CD4-positive, alpha-beta T cell treated with Interleukin-10 for 1 hour (primary cell): ENCODE measurements around the gene ATP5PB.

ENCODE experiments used
- DNase-seq: peaks from one replicate; pipeline ENCODE4 v3.0.0-alpha.2; 2020

ATP5PB gene

DNA sequence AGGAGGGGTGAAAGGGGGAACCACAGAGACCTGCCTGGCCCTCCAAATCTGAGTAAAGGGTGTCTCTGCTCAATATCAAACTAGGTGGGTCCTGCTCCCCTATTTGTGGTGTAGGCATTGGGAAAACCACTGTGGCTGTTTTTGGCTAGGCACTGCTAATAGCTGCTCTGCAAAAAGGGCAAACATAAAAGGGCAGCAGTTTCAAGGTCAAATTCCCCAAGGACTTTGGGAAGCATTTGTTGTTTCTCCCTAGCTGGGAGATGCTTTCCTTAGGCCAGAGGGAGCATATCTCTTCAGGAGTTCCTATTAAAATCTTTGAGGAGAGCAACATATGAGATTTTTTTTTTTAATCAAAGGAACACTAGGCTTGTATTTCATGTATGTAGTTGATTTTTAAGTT, 26.9 kb downstream of the ATP5PB start:
- no peak for DNase-seq

DNA sequence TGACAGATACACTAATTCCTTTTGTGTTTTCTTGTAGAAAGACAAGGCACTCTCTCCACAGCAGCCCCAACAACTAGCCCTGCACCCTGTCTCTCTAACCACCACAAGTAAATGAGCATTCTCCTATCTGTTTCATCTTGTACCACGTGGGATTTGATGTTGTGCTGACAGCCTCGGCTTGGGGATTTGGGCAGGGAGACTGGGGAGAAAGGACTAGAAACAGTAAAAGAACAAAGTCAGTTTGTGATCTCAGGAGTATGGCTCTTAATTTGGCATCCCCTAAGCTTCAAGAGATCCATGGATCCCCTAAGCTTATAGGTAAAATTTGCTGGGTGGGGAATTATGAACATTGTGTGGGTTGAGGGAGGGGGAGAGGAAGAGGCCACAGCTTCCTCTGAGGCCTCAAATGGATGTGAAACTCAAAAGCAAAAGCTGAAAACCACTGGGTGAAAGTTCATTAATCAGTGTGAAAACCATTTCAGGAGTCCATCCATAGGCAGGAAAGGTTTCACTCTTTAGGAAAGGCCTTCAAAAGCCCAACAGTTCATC, 27.6 kb downstream of the ATP5PB start:
- DNase-seq: peak; percentile 62

DNA sequence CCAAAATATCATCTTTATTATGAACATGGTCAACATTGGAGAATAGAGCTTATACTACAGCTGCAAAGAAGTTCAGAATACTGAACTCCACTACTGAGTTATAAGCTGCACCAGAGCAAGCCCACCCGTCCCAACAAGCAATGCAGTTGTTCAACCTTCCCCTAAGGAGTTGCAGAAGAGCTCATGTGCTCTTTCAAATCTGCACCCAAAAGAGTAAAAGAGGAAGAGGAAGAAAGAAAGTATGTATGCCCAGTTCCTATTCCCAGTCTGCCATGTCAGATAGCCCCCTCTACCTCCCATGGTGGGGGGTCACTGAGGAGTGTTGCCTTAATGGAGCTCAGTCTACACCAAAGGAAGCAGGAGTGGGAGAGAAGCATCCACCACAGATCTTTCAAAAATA, 31.4 kb downstream of the ATP5PB start:
- no peak for DNase-seq

DNA sequence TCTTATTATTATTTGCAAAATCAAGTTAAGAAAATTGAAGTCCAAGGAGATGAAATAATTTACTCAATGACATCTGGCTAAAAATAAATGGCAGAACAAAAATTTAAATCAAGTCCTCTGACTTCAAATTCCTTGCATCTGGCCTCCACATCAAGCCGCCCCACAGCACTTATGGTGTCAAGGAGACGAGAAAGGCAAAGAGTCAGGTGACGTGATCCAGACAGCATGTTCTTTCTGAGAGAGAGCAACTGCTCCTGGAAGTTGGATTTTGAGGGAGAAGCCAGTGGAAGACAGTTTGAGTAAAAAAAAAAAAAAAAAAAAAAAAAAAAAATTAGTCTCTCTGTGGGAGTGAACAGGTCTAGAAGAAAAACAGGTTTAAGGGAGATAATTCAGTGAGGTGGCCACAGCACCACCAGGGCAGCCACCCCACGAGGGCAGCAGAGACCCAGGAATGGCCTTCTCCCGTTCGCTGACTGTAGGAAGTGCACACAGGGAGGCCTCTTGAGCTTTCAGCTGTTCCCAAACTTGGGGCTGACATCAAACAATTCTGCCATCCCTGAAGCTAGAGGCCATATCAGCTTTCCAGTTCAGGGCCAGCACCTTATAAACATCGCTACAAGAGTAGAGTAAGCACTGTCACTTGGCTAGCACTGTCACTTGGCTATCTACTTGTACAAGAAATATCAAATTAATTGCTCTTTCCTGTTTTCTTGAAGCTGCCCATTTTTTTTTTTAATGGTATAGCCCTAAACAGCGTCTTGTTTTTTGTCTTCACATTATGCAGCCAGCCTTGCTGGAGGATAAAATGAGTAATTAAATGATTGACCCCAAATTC, 32.3 kb downstream of the ATP5PB start:
- DNase-seq: peak; percentile 68

GRCh38 chr1:111483166-111483565, 33.9 kb downstream of the ATP5PB start:
- no peak for DNase-seq

GRCh38 chr1:111483876-111484275, 34.6 kb downstream of the ATP5PB start:
- DNase-seq: no peak

- DNase-seq: no peak
Observed at GRCh38 chr1:111484391-111485026, 35.2 kb downstream of the ATP5PB start.

- DNase-seq: no peak
Observed at GRCh38 chr1:111486431-111486830, 37.2 kb downstream of the ATP5PB start.

DNA sequence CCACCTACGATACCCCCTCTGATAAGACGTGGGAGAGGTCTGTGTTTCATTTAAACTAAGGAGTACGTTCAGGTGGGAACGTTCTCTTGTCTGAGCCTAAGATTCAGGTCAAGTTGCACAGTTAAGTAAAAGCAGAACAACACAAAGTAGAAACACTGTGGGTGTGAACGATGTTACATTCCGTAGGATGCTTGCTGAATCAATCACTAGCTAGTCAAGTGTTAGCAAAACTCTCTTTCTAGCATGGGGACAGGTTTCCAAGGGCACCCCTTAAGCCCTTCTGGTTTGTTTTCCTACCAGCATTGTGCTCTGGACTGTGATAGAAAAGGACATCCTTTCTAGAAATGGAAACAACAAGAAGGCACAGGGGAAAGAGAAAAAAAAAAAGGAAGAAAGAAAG, 37.9 kb downstream of the ATP5PB start:
- no peak for DNase-seq

- DNase-seq: no peak
Observed at GRCh38 chr1:111488669-111489068, 39.4 kb downstream of the ATP5PB start.

GRCh38 chr1:111489604-111490003, 40.3 kb downstream of the ATP5PB start:
- DNase-seq: no peak

GRCh38 chr1:111490220-111490619, 41.0 kb downstream of the ATP5PB start:
- no peak for DNase-seq

GRCh38 chr1:111491070-111491469, 41.8 kb downstream of the ATP5PB start:
- DNase-seq: no peak

DNA sequence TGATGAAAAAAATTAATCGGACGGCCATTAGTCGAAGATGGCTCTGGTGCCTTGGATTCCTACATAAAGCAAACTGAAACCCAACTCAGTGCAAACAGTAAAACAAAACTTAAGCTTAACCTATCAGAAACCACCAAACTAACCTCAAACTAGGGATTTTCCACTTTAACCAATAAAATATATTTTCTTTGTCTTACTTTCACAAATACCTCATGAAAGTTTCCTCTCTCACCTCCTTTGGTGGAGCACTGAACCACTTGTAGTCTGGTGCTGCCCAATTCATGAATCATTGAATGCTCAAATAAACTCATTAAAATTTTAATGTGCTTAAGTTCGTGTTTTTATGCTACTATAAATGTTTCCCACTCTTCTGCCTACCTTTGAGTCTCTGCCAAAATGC, 47.1 kb downstream of the ATP5PB start:
- no peak for DNase-seq

- DNase-seq: no peak
Observed at GRCh38 chr1:111497592-111497991, 48.3 kb downstream of the ATP5PB start.

- no peak for DNase-seq
Observed at GRCh38 chr1:111499026-111499785, 49.9 kb downstream of the ATP5PB start.

DNA sequence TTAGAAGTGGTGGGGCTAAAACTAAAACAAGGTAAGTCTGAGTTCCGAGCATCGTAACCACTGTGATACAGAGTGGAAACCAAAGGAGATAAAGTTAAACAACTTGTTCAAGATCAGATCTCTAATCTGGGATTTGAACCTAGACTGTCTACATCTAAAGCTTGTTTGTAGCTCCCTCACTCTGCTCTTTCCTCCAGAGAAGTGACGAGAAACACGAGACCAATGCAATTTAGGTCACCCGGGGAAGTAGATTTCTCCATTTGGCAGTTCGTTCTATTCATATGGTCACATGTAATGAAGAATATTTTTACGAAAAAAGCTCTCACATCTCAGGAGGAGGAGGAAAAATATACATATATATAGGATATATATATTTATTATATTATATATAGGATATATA, 52.4 kb downstream of the ATP5PB start:
- no peak for DNase-seq

DNA sequence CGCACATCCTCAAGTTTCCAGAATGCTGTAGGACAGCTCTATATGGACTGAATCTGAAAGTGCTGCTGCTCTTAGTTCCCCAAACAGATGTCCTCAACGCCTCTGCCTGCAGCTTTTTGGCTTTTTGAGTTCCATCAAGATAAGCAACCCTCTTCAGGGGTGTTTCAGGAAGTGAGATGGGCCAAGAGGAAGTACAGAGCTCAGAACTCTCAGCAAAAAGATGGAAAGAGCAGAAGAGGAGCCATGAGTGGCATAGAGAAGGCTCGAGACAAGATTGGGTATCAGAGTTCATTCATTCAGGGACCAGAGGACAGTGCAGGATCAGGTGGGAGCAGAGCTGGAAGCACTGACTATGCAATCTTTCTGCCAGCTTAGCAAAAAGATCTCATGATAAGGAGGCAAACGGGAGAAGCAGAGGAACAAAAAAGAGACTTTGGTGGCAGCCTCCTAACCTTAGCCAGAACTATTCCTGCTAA, 54.4 kb downstream of the ATP5PB start, which contains the start of the genes ADORA3 and TMIGD3:
ADORA3 (minus strand) TSS at position 49 of the 476 bp plus-strand sequence. CDS start 279 bp downstream, outside the sequence.
TMIGD3 (minus strand) TSS at position 49 of the 476 bp plus-strand sequence. CDS start 279 bp downstream, outside the sequence.
- DNase-seq: peak; percentile 31

- DNase-seq: no peak
Observed at GRCh38 chr1:111504097-111504496, 54.8 kb downstream of the ATP5PB start.

DNA sequence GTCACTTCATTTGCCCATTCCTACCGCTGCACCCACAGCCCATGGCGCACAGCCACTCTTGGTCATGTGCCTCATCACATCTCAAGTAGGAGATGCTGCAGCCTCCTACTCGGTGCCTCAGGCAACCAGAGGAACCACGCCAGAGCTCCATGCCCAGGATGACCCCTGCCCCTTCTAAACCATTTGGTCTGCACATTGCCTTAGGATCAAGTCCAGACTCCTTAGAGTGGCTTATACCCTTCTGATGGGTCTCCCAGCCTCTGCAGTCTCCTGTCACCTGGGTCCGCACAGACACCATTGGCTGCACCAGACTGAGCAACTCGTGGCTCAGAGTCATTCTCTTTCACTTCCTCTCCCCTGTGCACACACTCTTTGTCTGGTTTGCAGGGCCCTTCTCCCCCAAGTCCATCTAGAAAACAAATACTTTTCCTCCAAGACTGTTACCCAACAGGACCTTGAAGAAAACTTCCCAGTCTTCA, 56.4 kb downstream of the ATP5PB start:
- no peak for DNase-seq

DNA sequence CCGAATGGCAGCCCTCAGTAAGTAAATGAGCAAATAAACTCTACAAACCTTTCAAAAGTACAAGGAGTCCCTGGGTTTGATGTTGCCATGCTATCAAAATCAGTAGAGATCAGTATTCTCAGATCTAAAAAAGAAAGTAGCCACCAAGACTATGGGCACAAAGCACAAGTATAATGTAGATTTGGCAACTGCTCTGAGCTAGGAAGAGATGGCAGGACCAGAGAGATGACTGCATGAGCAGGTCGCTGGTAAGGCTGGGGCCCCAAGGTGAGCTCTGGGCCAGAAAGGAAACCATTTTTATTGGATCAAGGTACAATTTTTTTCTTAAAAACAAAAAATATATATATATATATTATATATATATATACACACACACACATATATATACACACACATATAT, 57.3 kb downstream of the ATP5PB start:
- DNase-seq: no peak

GRCh38 chr1:111507411-111508201, 58.3 kb downstream of the ATP5PB start:
- DNase-seq: peak; percentile 68
